Tibial artery (tissue), 4 donors: ENCODE data around the gene TUT7.
A peak's percentile ranks its signal among the peaks of the same experiment; 100 is the strongest.

Experiments
- DNase-seq, 2 donors: peaks; one replicate each; pipeline ENCODE4 v3.0.0-alpha.2; 2019
- H3K27ac ChIP-seq, 2 donors: fragments of 200-600 bp; sonication (generic) in 1 of 2; 1 replicate in 1 of 2; 2 replicates in 1 of 2; pipeline ENCODE4 v1.5.1; 2018 to 2019; ENCODE audit warnings: mild to moderate bottlenecking in 1 of 2
- H3K27me3 ChIP-seq, 2 donors: fragments of 200-600 bp; sonication (generic) in 1 of 2; one replicate each; pipeline versions ENCODE4 v1.5.1 to v1.6.0; 2016 to 2019
- H3K36me3 ChIP-seq, 3 donors: fragments of 200-600 bp; sonication (generic) in 2 of 3; one replicate each; pipeline ENCODE4 v1.5.1; 2016 to 2019; ENCODE audit warnings: mild to moderate bottlenecking in 2 of 3
- H3K4me1 ChIP-seq, 4 donors: fragments of 200-600 bp; sonication (generic) in 2 of 4; 1 replicate in 3 of 4; 2 replicates in 1 of 4; pipeline ENCODE4 v1.5.1; 2016 to 2019
- H3K4me3 ChIP-seq, 2 donors: fragments of 200-600 bp; sonication (generic) in 1 of 2; 1 replicate in 1 of 2; 2 replicates in 1 of 2; pipeline ENCODE4 v1.5.1; 2018 to 2019; ENCODE audit warnings: mild to moderate bottlenecking in 2 of 2
- H3K9me3 ChIP-seq, 3 donors: fragments of 200-600 bp; sonication (generic) in 1 of 3; one replicate each; pipeline ENCODE4 v1.5.1; 2016 to 2019
- CTCF ChIP-seq, 2 experiments: fragments of 200-600 bp in 1 of 2; fragments of 450-650 bp in 1 of 2; IDR thresholded peaks; one replicate each; pipeline ENCODE4 v1.5.1; 2017 to 2019; ENCODE audit warnings: antibody characterized with exemption in 2 of 2, mild to moderate bottlenecking in 1 of 2, moderate library complexity in 1 of 2
- intact Hi-C: fragments of 100-400 bp; cut with DNase I; formaldehyde crosslinking; loops from one replicate; pipeline ENCODE4 v1.15.0; 2023; ENCODE audit warnings: low total_unique reads

TUT7 gene

GRCh38 chr9:86352440-86353077 is 1.7 kb downstream of the TUT7 start:
- H3K9me3 ChIP-seq = no peaks in the 10 kb centered on the region
- peak overlapping the region in 1 of 2 donors; percentile 96 for H3K27ac ChIP-seq
- no peak for TF ChIP-seq CTCF (IDR thresholded peaks at IDR 0.05)
- peak overlapping the region; percentile 77 to 93 for H3K4me3 ChIP-seq
- peaks cover 0 to 57% (median 45%) of the 10 kb centered on the region in 4 donors for H3K4me1 ChIP-seq
- H3K36me3 ChIP-seq = no peaks in the 10 kb centered on the region
- DNase-seq = no peak
- intact Hi-C loops = loop anchor here (5.0 kb wide), 1 partner anchor 70 kb away; the partner anchor contains the start of gene ISCA1
- H3K27me3 ChIP-seq = no peaks in the 10 kb centered on the region

GRCh38 chr9:86351880-86352279 is 2.3 kb downstream of the TUT7 start:
- Histone ChIP-seq H3K4me1 (peaks cover 0 to 64% (median 47%) of the 10 kb centered on the region in 4 donors), H3K36me3 (no peaks in the 10 kb centered on the region), H3K27me3 (no peaks in the 10 kb centered on the region), H3K4me3 (peak overlapping the region; percentile 77 to 93), H3K27ac (no peak overlapping the region), H3K9me3 (no peaks in the 10 kb centered on the region)
- intact Hi-C loops = loop anchor here (5.0 kb wide), 1 partner anchor 70 kb away; the partner anchor contains the start of gene ISCA1
- DNase-seq = no peak
- TF ChIP-seq CTCF (IDR thresholded peaks at IDR 0.05) = no peak

GRCh38 chr9:86350006-86350760 is 4.0 kb downstream of the TUT7 start:
- Histone ChIP-seq H3K27ac (no peak overlapping the region), H3K9me3 (no peaks in the 10 kb centered on the region), H3K4me1 (peaks cover 0 to 73% (median 46%) of the 10 kb centered on the region in 4 donors), H3K27me3 (no peaks in the 10 kb centered on the region), H3K36me3 (peaks cover 11 to 13% (median 11%) of the 10 kb centered on the region in 3 donors), H3K4me3 (no peak overlapping the region)
- intact Hi-C loops = loop anchor here (5.0 kb wide), 1 partner anchor 68 kb away; the partner anchor contains the start of gene ISCA1
- TF ChIP-seq CTCF (IDR thresholded peaks at IDR 0.05) = no peak
- no peak for DNase-seq

GRCh38 chr9:86349271-86349670 is 4.9 kb downstream of the TUT7 start:
- intact Hi-C loops = no loop called here
- no peak overlapping the region for H3K4me3 ChIP-seq
- H3K27ac ChIP-seq = no peak overlapping the region
- peaks cover 0 to 69% (median 43%) of the 10 kb centered on the region in 4 donors for H3K4me1 ChIP-seq
- no peaks in the 10 kb centered on the region for H3K27me3 ChIP-seq
- no peak for TF ChIP-seq CTCF (IDR thresholded peaks at IDR 0.05)
- peaks cover 20 to 22% (median 20%) of the 10 kb centered on the region in 3 donors for H3K36me3 ChIP-seq
- no peaks in the 10 kb centered on the region for H3K9me3 ChIP-seq
- no peak for DNase-seq

GRCh38 chr9:86347991-86348390 is 6.2 kb downstream of the TUT7 start:
- no peaks in the 10 kb centered on the region for H3K9me3 ChIP-seq
- DNase-seq = no peak
- no peak for TF ChIP-seq CTCF (IDR thresholded peaks at IDR 0.05)
- no peak overlapping the region for H3K27ac ChIP-seq
- H3K27me3 ChIP-seq = no peaks in the 10 kb centered on the region
- no peak overlapping the region for H3K4me3 ChIP-seq
- intact Hi-C loops = no loop called here
- H3K4me1 ChIP-seq = peaks cover 0 to 64% (median 38%) of the 10 kb centered on the region in 4 donors
- H3K36me3 ChIP-seq = peaks cover 29 to 33% (median 31%) of the 10 kb centered on the region in 3 donors
